RKO (cell line): ENCODE measurements around the gene CEP43.
A peak's percentile ranks its signal among the peaks of the same experiment; 100 is the strongest.

Experiments used
- DNase-seq: peaks from one replicate; pipeline ENCODE4 v3.0.0-alpha.2; 2016; ENCODE audit warnings: low spot score

CEP43 gene

GRCh38 chr6:167013946-167014345 is 14.7 kb downstream of the CEP43 start:
- DNase-seq: no peak

GRCh38 chr6:167015302-167015701 is 16.1 kb downstream of the CEP43 start:
- DNase-seq: no peak

GRCh38 chr6:167020206-167020605 is 21.0 kb downstream of the CEP43 start:
- no peak for DNase-seq

GRCh38 chr6:167027308-167027707 is 28.1 kb downstream of the CEP43 start:
- no peak for DNase-seq

- DNase-seq: no peak
These were observed 28.6 kb downstream of the CEP43 start for GRCh38 chr6:167027772-167028171.

GRCh38 chr6:167030222-167031072 is 31.2 kb downstream of the CEP43 start:
- DNase-seq: no peak

- peak; percentile 20 for DNase-seq
These were observed 32.0 kb downstream of the CEP43 start for GRCh38 chr6:167031082-167031709.

GRCh38 chr6:167034056-167034455 is 34.9 kb downstream of the CEP43 start:
- DNase-seq: no peak

GRCh38 chr6:167037762-167038161 is 38.6 kb downstream of the CEP43 start:
- no peak for DNase-seq

- no peak for DNase-seq
These were observed 45.5 kb downstream of the CEP43 start for GRCh38 chr6:167044696-167045095.

- DNase-seq: no peak
These were observed 46.8 kb downstream of the CEP43 start for GRCh38 chr6:167045828-167046580.

- DNase-seq: no peak
These were observed 47.8 kb downstream of the CEP43 start for GRCh38 chr6:167046861-167047495.

- DNase-seq: no peak
These were observed 48.4 kb downstream of the CEP43 start for GRCh38 chr6:167047554-167047953.
